ENCODE results near the gene CILP2. TPM values are rescaled to one million over a fixed set of nuclear protein-coding genes. Genes with fewer than 3 reads are reported as not detected.

The CILP2 gene
- polyA plus RNA-seq, 1 experiment = 0.77 TPM

- DNase-seq (ENCODE audit: low read depth) = no peak
- POLR2A ChIA-PET = no interaction called here
- Histone ChIP-seq H3K4me3 (ENCODE audit: low read depth, low read length) (no peak overlapping the region), H3K27me3 (ENCODE audit: control insufficient read depth, insufficient read depth, low read length) (no peaks in the 10 kb centered on the region), H3K36me3 (ENCODE audit: control insufficient read depth, insufficient read depth, low read length) (no peaks in the 10 kb centered on the region)
- CTCF ChIA-PET = interaction anchor here (0.7 to 3.1 kb wide), 4 partner anchors 15 to 74 kb away, joined by 3 to 16 read pairs (median 7); partner anchors contain the start of gene GMIP
- no peak for TF ChIP-seq CTCF (IDR thresholded peaks at IDR 0.05; ENCODE audit: insufficient read depth, low read depth, low read length)
Observed at GRCh38 chr19:19568802-19569756, 31.0 kb downstream of the CILP2 start.

- Histone ChIP-seq H3K4me3 (ENCODE audit: low read depth, low read length) (no peak overlapping the region), H3K27me3 (ENCODE audit: control insufficient read depth, insufficient read depth, low read length) (no peaks in the 10 kb centered on the region), H3K36me3 (ENCODE audit: control insufficient read depth, insufficient read depth, low read length) (no peaks in the 10 kb centered on the region)
- DNase-seq (ENCODE audit: low read depth) = no peak
- ChIA-PET POLR2A (no interaction called here), CTCF (interaction anchor here (0.9 to 3.1 kb wide), 2 partner anchors 16 to 38 kb away, joined by 4 to 11 read pairs; no protein-coding TSS in a partner anchor)
- TF ChIP-seq CTCF (IDR thresholded peaks at IDR 0.05; ENCODE audit: insufficient read depth, low read depth, low read length) = no peak
Observed at GRCh38 chr19:19570571-19570970, 32.5 kb downstream of the CILP2 start.

- no peaks in the 10 kb centered on the region for H3K36me3 ChIP-seq (ENCODE audit: control insufficient read depth, insufficient read depth, low read length)
- no peak overlapping the region for H3K4me3 ChIP-seq (ENCODE audit: low read depth, low read length)
- TF ChIP-seq CTCF (IDR thresholded peaks at IDR 0.05; ENCODE audit: insufficient read depth, low read depth, low read length) = no peak
- CTCF ChIA-PET = interaction anchor here (0.9 to 3.1 kb wide), 2 partner anchors 17 to 39 kb away, joined by 4 to 11 read pairs; no protein-coding TSS in a partner anchor
- POLR2A ChIA-PET = no interaction called here
- H3K27me3 ChIP-seq (ENCODE audit: control insufficient read depth, insufficient read depth, low read length) = no peaks in the 10 kb centered on the region
- no peak for DNase-seq (ENCODE audit: low read depth)
Observed at GRCh38 chr19:19571071-19571786, 33.2 kb downstream of the CILP2 start.

GRCh38 chr19:19575411-19575810 is 37.3 kb downstream of the CILP2 start:
- ChIA-PET CTCF (no interaction called here), POLR2A (no interaction called here)
- Histone ChIP-seq H3K27me3 (ENCODE audit: control insufficient read depth, insufficient read depth, low read length) (no peaks in the 10 kb centered on the region), H3K36me3 (ENCODE audit: control insufficient read depth, insufficient read depth, low read length) (no peaks in the 10 kb centered on the region), H3K4me3 (ENCODE audit: low read depth, low read length) (no peak overlapping the region)
- TF ChIP-seq CTCF (IDR thresholded peaks at IDR 0.05; ENCODE audit: insufficient read depth, low read depth, low read length) = no peak
- no peak for DNase-seq (ENCODE audit: low read depth)

- ChIA-PET CTCF (interaction anchor here (0.8 to 1.6 kb wide), 2 partner anchors 11 to 24 kb away, joined by 4 to 5 read pairs; no protein-coding TSS in a partner anchor), POLR2A (no interaction called here)
- DNase-seq (ENCODE audit: low read depth) = no peak
- H3K27me3 ChIP-seq (ENCODE audit: control insufficient read depth, insufficient read depth, low read length) = no peaks in the 10 kb centered on the region
- no peak overlapping the region for H3K4me3 ChIP-seq (ENCODE audit: low read depth, low read length)
- TF ChIP-seq CTCF (IDR thresholded peaks at IDR 0.05; ENCODE audit: insufficient read depth, low read depth, low read length) = no peak
- H3K36me3 ChIP-seq (ENCODE audit: control insufficient read depth, insufficient read depth, low read length) = no peaks in the 10 kb centered on the region
Observed at GRCh38 chr19:19578252-19578651, 40.2 kb downstream of the CILP2 start.

All from BJ (cell line).